HG02973 (cell line): ENCODE data around the gene TVP23A.
A peak's percentile ranks its signal among the peaks of the same experiment; 100 is the strongest.
"Not testable (repeated sequence)": the region's sequence is repeated elsewhere in the genome, so short reads cannot be mapped to it uniquely, and the experiment has no call there.

Experiments
- ATAC-seq: cut with Tn5 transposase; IDR thresholded peaks from one replicate; pipeline ENCODE4 v1.9.1; 2021; ENCODE audit warnings: moderate library complexity; ENCODE audit not compliant: unreplicated experiment

TVP23A gene

DNA sequence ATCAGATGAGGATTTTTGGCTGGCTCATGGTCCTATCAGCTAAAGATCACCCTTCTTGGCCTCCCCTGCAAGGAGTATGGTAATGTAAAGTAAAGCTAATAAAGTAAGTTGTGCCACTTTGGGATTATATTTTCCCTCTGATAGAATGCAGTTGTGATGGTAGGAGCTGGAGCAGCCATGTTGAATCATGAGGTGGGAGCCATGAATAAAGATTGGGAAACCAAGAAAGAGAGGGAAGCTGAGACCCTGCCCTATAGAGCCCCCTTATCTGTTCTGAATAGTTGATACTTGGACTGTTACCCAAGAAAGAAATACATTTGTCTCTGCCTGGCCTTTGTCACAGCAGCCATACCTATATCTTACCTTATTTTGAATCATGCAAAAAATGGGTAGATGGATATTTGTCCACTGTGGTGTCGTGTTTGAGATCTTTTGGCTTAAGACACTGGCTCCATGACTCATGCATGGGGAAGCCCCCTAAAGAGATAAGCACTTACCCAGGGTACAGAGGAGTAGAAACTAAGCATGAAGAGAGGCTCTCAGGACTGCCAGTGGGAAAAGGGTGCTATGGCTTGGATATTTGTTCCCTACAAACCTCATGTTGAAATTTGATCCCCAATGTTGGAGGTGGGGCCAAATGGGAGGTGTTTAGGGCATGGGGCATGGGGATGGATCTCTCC, 17.7 kb upstream of the TVP23A start:
- ATAC-seq = no peak

DNA sequence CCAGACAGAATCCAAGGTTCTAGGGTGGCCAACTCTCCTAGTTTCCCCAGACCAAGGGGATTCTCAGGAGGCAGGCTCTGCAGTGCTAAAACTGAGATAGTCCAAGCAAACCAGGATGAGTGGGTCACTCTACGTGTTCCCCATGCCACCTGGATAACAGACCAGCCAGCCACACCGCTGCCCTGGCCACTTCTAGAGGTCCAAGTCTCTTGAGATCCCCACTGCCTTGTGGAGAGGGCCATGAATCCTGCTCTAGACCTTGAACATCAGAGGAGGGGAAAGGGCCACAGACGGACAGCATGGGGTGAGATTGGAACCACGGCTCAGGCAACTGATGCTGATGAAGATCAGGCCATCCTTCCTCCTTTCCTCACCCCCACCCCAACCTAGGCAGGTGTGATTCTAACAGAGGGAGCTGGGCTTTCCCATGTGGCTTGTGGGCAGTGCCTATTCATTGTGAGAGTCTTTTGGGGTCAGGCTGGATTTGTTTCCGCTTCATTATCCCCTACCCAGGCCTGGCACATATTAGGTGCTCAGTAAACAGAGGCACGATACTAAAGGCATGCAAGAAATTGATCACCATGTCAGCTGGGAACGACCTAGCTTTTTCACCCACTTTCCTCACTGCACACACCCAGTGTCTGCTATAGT, 16.8 kb upstream of the TVP23A start:
- peak; percentile 46 for ATAC-seq

DNA sequence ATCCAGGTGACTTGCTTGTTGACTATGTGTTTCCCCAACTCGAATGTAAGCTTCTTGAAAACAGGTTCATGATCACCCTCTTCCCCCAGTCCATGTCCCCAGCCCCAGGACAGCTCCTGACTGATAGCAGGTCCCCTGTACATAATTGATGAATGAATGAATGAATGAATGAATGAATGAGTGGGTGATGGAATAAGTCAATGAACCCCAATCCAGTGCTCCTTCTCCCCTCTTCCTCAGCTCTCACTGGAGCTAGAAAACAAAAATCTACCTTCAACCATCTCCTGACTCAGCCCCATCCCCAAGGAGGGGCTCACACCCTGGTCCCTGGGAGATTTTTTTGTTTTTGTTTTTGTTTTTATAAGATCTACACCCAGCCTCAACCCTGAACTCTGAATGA, 16.2 kb upstream of the TVP23A start:
- ATAC-seq = no peak

DNA sequence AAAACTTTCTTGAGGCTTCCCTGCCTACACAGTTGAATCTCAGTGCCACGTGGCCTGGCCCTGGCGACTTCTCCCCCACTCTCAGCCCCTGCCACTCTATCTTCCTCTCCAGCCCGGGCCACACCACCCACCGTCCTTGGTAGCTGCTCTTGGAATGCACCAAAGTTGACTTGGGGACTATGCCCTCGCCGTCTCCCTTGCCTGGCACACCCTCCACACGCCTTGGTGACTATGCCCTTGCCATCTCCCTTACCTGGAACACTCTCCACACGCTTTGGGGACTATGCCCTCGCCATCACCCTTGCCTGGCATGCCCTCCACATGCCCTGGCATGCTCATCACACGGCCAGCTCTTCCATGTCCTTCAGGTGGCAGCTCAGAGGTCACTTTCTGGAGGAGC, 15.5 kb upstream of the TVP23A start:
- no peak for ATAC-seq

DNA sequence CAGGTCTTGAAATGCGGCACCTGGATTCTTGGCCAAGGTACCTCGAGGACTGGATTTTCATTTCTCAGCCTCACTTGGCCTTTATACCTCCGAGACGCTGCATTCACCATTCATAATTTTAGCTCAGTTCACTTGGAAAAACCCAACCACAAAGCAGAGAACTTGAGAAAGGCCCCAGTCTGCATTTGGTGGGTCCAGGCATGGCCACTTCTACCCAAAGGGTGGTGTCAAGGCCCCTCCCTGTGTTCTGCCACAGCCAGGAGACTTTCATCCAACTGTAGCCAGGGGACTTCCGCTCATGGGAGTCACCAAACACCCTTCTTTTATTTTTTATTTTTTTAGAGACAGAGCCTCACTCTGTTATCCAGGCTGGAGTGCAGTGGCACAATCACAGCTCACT, 14.7 kb upstream of the TVP23A start:
- no peak for ATAC-seq

DNA sequence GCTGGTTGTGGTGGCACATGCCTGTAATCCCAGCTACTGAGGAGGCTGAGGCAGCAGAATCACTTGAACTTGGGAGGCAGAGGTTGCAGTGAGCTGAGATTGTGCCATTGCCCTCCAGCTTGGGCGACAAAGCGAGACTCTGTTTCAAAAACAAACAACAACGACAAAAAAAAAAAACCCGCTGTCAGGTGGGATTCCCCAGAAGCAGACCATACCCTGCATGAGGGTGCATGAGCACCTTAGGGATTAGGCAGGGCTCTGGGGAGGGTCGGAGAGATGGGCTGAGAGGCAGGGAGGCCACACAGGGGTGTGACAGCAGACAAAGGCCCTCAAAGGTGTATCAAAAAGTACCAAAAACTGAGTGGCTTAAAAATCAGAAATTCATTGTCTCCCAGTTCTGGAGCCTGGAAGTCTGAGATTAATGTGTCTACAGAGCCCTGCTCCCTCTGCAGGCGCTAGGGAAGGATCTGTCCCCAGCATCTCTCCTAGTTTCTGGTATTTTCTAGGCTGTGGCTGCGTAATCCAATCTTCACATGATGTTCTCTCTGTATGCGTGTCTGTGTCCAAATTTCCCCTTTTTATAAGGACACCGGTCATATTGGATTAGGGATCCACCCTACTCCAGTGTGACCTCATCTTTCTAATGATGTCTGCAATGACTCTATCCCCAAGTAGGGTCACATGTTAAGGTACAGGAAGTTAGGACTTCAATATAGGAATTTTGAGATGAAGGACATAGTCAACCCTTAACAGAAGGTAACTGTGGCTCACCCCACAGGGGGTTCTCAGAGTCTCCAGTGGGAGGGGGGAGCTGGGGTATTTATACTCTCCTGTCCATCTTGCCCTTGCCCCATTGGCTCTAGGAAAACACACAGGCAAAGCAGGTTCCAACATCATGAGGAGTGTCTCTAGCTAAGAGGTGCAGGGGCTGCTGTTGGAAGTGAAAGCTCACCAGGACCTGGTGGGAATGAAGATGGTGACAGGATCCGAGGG, 13.6 kb upstream of the TVP23A start:
- ATAC-seq = no peak

DNA sequence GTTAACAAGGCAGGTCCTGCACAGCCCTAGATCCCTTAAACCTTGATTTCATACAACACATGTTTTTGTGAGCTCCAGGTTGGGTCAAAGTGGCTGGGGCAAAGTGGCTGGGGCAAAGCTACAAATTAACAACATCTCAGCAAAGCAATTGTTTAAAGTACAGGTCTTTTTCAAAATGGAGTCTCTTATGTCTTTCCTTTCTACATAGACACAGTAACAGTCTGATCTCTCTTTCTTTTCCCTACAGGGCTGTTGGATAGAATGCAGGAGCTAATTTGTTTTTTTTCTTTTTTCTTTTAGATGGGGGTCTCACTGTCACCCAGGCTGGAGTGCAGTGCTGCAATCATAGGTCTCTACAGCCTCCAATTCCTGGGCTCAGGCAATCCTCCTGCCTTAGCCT, 11.6 kb upstream of the TVP23A start:
- not testable (repeated sequence) for ATAC-seq

DNA sequence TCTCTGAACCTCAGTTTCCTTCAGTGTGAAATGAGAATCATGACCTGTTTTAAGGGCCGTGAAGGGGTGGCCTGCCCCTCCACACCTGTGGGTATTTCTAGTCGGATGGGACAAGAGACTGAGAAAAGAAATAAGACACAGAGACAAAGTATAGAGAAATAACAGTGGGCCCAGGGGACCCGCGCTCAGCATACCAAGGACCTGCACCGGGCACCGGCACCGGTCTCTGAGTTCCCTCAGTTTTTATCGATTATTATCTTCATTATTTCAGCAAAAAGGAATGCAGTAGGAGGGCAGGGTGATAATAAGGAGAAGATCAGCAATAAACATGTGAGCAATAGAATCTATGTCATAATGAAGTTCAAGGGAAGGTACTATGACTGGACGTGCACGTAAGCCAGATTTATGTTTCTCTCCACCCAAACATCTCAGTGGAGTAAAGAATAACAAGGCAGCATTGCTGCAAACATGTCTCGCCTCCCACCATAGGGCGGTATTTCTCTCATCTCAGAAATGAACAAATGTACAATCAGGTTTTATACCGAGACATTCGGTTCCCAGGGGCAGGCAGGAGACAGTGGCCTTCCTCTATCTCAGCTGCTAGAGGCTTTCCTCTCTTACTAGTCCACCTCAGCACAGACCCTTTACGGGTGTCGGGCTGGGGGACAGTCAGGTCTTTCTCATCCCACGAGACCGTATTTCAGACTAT, 10.9 kb upstream of the TVP23A start:
- not testable (repeated sequence) for ATAC-seq

DNA sequence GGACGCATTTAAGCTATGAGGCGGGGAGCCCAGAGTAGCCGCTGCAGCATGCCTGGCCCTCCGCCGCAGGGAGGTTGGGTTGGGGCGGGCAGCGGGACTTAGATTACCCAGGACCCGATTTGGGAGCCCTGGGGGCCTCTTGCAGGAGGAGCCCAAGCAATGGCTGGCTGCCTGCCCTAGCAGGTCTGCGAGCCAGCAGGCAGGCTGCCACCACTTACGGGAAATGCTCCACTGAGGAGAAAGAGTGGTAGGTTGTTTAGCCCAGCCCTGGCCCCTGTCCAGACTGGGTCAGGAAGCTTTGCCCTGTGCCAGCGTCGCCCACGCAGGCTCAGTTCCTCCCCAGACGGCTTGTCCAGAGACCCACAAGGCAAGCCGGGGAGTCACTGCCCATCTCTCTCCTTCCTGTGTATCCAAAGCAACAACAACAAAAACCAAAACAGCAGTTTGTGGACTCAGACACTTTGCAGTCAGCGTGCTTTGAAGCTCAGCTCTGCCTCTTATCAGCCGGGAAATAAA, 10.3 kb upstream of the TVP23A start:
- no peak for ATAC-seq

DNA sequence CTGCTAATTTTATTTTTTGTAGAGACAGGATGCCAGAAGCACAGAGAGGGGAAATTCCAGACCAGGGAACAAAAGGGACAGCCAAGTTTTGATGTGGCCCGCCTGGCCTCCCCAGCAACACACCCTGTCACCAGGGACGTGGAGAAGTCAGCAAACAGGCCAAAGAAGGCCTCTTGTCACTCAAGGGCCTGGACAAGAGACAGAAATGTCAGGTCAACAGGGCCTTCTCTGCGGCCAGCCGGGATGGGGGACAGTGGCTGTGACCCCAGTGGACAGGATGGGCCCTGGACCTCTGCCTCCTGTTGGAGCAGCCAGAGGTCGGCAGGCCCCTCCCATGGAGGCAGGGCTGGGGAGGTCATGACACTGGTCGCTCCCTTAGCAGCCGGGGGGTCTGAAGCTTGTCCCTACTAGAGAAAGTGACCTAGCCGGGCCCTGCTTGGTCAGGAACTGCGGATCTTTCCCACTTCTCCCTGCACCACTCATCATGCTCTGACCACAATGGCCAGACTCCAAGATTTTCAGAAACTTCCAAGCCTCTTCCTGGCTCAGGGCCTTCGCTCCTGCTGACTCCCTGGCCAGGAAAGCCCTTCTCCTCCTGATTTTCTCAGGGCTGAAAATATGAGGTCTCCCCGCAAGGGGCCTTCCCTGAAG, 9.2 kb upstream of the TVP23A start:
- ATAC-seq = no peak

DNA sequence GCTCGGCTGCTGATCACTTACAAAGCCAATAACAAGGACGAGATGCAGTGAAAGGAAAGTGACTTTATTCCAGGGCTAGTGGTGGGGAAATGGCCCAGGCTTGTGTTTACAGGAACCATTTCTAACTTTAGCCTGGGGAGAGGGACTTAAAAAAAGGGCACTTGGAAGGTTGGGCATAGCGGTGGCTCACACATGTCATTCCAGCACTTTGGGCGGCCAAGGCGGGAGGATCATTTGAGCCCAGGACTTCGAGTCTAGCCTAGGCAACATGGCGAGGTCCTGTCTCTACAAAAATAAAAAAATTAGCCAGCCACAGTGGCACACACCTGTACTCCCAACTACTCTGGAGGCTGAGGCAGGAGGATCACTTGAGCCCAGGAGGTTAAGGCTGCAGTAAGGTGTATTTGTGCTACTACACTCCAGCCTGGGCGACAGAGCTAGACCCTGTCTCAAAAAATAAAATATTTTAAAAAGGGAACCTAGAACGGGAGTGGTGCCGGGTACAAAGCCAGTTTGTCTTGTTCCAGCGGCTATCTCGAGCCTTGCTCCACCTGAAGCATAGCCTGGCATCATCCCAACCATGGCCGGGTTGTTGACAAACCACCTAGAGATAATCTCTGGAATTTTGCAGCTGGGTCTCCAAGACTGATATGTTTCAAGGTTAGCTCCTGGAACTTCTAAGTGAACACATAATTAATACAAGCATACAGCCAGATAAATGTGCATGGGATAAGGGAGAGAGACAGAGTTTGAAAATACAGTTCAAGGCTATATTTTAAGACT, 5.7 kb upstream of the TVP23A start:
- ATAC-seq = no peak

DNA sequence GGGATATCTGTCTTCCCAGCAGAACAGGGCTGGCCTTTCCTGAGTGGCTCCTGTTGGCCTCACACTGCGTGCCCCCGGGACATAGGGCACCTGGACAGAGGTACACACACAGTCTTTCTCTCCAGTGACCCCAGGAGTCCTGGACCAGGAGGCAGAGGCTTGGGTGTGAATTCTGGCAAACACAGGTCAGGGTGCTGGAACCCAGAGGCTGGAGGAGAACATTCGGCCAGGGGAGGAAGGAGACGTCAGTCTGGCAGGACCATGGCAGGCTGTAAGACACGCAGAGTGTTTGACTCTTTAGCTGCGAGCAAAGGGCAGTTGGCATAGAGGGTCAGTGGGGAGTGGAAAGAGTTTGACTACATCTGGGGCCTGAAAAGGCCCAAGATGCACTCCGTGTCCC, 4.1 kb upstream of the TVP23A start:
- no peak for ATAC-seq

DNA sequence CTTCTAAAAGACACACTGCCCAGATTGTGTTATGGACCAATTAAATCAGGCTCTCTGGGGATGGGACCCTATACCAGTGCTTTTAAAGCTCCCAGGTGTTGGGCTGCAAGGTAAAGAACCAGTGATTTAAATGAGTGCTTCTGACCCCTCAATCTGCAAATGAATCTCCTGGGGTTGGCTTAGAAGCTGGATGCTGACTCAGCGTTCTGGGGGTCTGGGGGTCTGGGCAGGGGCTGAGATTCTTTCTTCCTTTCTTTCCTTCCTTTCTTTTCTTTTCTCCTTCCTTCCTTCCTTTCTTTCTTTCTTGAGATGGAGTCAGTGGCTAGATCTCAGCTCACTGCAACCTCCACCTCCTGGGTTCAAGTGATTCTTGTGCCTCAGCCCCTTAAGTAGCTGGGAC, 2.0 kb upstream of the TVP23A start:
- ATAC-seq = no peak

DNA sequence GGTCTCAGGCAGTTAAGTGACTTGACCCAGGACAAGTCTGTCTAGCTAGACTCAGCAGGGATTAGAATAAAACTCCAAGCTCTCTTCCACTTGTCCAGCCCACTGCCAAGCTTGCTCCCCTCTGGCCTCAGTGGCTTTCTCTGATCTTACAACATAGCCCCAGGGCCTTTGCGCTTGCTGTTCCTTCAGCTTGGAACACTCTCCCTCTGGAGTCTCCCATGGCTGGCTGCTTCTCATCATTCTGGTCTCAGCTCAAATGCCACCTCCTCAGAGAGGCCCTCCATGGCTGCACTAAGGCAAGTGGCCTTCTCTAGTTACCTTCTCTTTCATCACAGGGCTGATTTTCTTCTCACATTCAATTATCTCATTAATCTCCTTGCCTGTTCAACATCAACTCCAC, 1.1 kb downstream of the TVP23A start:
- no peak for ATAC-seq

DNA sequence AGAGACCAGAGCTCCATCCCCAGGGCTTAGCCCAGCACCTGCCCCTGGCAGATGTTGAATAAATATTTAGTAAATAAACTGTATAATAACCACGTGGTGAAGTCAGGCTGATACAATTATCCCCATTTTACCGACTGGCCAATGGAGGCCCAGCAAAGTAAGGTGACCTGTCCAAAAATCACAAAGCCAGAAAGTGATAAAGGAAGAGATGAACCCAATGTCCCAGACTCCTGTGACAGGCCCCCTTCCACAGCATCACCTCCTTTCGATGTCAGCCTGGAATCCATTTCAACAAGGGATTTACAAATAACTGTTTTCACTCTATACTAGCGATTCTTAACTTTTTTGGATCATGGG, 5.5 kb downstream of the TVP23A start:
- ATAC-seq = no peak

DNA sequence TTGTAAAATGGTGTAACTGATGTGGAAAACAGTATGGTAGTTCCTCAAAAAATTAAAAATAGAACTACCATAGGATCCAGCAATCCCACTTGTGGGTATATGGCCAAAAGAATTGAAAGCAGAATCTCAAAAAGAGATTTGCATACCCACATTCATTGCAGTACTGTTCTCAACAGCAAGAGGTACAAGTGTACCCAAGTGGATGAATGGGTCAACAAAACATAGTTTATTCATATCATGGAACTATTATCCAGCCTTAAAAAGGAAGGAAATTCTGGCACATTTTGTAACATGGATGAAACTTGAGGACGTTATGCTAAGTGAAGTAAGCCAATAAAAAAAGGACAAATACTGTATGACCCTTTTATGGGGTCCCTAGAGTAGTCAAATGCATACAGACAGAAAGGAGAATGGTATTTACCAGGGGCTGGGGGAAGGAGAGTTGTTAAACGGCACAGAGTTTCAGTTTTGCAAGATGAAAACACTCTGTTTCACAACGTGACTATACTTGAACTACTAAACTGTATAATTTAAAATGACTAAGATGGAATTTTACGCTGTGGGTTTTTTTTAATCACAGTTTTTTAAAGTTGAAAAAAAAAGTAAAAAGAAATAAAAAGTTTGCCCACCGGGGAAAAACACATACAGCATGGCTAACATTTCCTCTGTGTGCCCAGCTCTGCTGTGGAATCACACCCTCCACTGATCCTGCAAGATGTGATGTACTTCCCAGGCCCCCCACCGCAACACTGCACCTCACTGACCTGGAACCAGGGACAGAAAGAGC, 6.1 kb downstream of the TVP23A start:
- ATAC-seq = peak; percentile 71

DNA sequence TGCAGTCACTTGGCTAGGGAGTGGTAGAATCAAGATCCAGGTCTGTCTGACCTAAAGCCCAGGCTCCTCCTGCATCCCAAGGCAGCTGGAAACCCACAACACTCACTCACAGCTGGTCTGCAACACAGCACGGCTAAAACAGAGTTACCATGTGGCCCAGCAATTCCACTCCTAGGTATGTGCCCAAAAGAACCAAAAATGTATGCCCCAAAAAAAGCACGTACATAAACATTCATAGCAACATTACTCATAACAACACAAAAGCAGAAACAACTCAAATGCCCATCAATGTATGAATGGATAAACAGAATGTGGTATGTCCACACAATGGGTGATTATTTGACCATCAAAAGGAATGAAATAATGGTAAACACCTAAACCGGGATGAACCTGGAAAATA, 8.9 kb downstream of the TVP23A start:
- ATAC-seq = no peak

DNA sequence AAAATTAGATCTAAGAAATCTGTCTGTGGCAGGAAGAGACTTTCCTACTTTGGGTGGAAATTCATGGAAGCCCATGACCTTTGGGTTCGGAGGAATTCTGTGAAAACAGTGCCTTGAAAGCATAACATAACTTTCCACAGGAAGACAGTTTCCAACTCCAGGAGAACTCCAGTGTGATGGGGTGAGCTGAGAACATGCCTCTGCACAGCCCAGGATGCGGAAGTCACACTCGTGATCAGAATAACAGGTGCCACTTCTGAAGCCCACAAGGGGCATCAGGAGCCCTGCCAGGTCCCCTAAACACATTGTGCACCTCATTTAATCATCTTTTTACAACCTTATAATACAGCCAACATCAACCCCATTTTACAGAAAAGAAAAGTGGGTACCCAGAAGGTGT, 9.7 kb downstream of the TVP23A start:
- ATAC-seq = no peak

DNA sequence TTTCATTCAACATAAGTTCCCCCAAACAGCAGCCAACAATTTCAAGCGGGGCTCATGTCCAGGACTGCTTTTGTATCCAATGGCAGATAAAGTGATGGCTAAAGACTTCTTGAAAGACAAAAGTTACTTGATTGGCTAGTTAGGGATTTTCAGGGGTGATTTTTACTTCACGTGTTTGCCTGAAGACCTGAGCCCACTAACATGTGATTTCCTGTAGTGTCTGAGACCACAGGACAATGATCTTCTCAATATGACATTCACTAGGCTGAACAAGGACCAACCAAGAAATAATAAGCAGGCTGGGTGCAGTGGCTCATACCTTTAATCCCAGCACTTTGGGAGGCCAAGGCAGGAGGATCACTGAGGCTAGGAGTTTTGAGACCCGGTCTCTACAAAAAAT, 10.4 kb downstream of the TVP23A start:
- no peak for ATAC-seq
